HL-60 (cell line): ENCODE data around the gene CTPS2.
A peak's percentile ranks its signal among the peaks of the same experiment; 100 is the strongest.

Experiments
- DNase-seq, 2 experiments: peaks; one replicate each; pipeline ENCODE4 v3.0.0-alpha.2; 2010 to 2020; ENCODE audit warnings: low read depth in 1 of 2, low spot score in 1 of 2
- H3K27ac ChIP-seq: fragments of 250-450 bp; sonication (Bioruptor Pico); replicated peaks from 2 replicates; pipeline ENCODE4 v1.5.1; 2020; ENCODE audit warnings: mild to moderate bottlenecking, moderate library complexity
- H3K27me3 ChIP-seq: fragments of 250-450 bp; sonication (Bioruptor Pico); 2 replicates; pipeline ENCODE4 v1.5.1; 2021; ENCODE audit warnings: mild to moderate bottlenecking, moderate library complexity; ENCODE audit not compliant: insufficient read depth, poor library complexity, severe bottlenecking
- H3K4me3 ChIP-seq: replicated peaks from 2 replicates; pipeline ENCODE4 v1.5.1; 2011; ENCODE audit warnings: mild to moderate bottlenecking, control low read depth, low read length; ENCODE audit not compliant: insufficient read depth
- GABPA ChIP-seq: IDR thresholded peaks from 2 replicates; pipeline ENCODE4 v1.6.1; 2012; ENCODE audit warnings: low read depth
- POLR2AphosphoS5 ChIP-seq: IDR thresholded peaks from 2 replicates; pipeline ENCODE4 v1.6.1; 2012; ENCODE audit warnings: low read depth
- SPI1 ChIP-seq: IDR thresholded peaks from 2 replicates; pipeline ENCODE4 v1.6.1; 2012; ENCODE audit warnings: low read depth, mild to moderate bottlenecking, borderline replicate concordance
- TF ChIP-seq, protein P1 (sequence below): IDR thresholded peaks from 2 replicates; pipeline ENCODE4 v1.6.1; 2012; ENCODE audit warnings: low read depth; ENCODE audit not compliant: insufficient replicate concordance
- TF ChIP-seq, protein P2 (sequence below): IDR thresholded peaks from one replicate; pipeline ENCODE4 v1.5.1; 2011; ENCODE audit warnings: low read length, control low read depth, inconsistent platforms; ENCODE audit not compliant: insufficient read depth

Gene CTPS2

DNA sequence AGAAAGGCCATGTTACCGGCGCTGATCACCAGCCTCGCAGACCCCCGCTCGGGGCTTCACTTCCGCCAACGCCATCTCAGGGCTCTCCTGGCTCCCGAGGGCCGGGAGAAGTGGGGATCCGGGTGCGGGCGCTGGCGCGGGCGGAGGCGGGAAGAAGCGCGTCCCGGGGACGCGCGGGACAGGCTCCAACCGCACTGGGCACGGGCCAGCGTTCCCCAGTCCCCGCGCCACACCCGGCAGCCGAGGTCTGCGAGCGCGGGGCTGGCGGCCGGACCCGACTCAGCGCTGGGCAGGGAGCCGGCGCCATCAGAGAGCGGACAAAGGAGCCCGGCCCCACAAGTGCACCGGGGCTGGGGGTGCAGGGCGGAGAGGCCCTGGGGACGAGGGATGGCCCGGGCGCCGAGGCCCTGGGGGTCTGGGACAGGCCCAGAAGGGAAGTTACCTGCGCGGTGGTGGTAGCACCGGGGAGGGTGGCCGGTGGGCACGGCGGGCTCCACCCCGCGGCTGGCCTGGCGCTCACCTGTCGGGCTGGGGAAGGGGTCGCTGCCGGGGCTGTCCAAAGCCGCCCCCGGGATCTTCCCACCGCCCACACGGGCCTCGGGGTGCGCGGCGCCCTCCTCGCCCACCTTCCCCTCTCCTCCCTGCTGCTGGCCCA, 449 bp downstream of the CTPS2 start:
- DNase-seq: no peak
- TF ChIP-seq SPI1 (no peak), POLR2AphosphoS5 (no peak), GABPA (no peak)
- TF ChIP-seq, protein P1, sequence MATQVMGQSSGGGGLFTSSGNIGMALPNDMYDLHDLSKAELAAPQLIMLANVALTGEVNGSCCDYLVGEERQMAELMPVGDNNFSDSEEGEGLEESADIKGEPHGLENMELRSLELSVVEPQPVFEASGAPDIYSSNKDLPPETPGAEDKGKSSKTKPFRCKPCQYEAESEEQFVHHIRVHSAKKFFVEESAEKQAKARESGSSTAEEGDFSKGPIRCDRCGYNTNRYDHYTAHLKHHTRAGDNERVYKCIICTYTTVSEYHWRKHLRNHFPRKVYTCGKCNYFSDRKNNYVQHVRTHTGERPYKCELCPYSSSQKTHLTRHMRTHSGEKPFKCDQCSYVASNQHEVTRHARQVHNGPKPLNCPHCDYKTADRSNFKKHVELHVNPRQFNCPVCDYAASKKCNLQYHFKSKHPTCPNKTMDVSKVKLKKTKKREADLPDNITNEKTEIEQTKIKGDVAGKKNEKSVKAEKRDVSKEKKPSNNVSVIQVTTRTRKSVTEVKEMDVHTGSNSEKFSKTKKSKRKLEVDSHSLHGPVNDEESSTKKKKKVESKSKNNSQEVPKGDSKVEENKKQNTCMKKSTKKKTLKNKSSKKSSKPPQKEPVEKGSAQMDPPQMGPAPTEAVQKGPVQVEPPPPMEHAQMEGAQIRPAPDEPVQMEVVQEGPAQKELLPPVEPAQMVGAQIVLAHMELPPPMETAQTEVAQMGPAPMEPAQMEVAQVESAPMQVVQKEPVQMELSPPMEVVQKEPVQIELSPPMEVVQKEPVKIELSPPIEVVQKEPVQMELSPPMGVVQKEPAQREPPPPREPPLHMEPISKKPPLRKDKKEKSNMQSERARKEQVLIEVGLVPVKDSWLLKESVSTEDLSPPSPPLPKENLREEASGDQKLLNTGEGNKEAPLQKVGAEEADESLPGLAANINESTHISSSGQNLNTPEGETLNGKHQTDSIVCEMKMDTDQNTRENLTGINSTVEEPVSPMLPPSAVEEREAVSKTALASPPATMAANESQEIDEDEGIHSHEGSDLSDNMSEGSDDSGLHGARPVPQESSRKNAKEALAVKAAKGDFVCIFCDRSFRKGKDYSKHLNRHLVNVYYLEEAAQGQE: no peak
- TF ChIP-seq, protein P2, sequence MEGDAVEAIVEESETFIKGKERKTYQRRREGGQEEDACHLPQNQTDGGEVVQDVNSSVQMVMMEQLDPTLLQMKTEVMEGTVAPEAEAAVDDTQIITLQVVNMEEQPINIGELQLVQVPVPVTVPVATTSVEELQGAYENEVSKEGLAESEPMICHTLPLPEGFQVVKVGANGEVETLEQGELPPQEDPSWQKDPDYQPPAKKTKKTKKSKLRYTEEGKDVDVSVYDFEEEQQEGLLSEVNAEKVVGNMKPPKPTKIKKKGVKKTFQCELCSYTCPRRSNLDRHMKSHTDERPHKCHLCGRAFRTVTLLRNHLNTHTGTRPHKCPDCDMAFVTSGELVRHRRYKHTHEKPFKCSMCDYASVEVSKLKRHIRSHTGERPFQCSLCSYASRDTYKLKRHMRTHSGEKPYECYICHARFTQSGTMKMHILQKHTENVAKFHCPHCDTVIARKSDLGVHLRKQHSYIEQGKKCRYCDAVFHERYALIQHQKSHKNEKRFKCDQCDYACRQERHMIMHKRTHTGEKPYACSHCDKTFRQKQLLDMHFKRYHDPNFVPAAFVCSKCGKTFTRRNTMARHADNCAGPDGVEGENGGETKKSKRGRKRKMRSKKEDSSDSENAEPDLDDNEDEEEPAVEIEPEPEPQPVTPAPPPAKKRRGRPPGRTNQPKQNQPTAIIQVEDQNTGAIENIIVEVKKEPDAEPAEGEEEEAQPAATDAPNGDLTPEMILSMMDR: no peak
- Histone ChIP-seq H3K4me3 (peak overlapping the region; percentile 71), H3K27ac (peak overlapping the region; percentile 80), H3K27me3 (no peaks in the 10 kb centered on the region)

DNA sequence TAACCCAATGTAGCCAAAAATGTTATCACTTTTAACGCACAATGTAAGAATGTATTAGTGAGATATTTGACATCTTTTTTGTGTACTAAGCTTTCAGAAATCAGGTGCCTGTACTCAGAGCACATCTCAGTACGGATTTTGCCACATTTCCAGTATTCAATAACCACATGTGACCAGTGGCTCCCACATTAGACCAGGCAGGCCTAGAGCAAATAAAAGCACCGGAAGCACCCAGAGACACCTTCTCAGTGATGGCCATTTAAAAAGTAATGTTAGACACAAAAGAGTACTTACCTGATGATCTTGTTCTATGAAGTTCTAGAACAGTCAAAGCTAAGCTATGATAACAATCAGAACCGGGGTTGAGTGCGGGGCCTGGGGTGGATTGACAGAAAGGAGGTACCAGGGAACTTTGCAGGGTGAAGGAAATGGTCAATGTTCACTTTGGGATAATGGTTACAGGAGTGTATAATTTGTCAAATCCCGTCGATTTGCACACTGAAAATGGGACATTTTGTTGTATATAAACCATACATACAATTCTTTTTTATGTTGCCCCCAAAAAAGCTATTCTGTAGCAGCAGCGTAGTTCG, 1.2 kb downstream of the CTPS2 start:
- H3K27ac ChIP-seq: peak overlapping the region; percentile 80

DNA sequence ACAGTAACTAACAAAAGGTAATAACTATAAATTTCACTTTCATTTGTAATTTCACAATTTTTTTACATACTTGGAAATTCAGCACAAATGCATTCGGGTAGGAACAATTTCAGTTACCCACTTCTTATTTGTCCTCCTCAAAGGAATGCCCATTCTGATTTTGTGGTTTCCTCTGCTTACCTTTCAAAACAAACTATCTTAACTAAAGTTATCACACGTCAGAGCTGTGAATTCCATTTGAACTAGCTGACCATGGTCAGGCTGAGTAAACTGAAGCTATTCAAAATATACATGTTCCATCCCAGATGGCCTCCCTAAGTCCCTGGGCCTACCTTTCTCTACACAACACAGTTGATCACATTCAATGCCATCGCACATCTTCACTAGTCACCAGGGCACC, 4.5 kb downstream of the CTPS2 start:
- Histone ChIP-seq H3K4me3 (no peak overlapping the region), H3K27ac (no peak overlapping the region), H3K27me3 (no peaks in the 10 kb centered on the region)
- DNase-seq: no peak
- TF ChIP-seq, protein P2: no peak
- no peak for TF ChIP-seq GABPA
- TF ChIP-seq, protein P1: no peak

More for the DNA sequence above, 1.2 kb downstream of the CTPS2 start:
- Histone ChIP-seq H3K4me3 (peak overlapping the region; percentile 71), H3K27me3 (no peaks in the 10 kb centered on the region)
- no peak for DNase-seq
- TF ChIP-seq, protein P1: no peak
- TF ChIP-seq SPI1 (no peak), POLR2AphosphoS5 (no peak), GABPA (no peak)
- TF ChIP-seq, protein P2: no peak
